ENCODE measurements around the gene MYO7B.

The MYO7B gene

DNA sequence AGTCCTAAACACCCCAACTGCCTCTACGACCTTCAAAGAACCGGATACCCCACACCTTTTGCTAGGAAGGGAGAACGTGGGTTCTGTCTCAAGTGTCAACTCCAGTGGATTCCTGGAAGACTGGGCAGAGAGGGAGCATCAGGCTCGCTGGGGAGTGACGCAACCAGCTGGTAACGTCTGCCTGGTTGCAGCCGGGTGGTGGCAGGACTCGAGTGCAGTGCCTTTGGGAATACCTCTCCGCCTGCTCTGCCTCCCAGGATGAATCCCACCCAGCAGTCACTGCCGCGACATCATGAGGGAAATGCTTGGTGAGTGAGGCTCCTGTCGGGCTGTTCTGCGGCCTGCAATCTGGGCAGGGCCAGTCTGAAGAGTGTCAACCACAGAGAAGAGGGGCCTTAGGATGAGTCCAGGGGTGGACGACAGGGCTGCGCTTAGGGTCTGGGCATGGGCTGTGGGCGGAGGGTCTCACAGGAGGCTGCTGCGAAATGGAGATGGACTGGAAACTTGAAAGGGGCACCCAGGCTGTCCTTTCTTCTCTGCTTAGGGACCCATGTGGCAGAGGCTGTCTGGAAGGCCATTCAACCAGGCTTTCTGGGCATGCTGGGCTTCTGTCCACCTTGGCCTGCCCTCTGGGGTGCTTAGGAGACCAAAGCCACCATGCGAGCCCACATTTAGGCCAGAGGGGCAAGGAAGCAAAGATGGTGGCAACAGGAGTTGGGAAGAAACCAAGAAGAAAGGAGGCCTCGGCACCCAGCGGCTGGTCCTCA lies 123.3 kb downstream of the MYO7B start:
- H3K4me2 ChIP-seq (ENCODE audit: low read length): no peak overlapping the region
- no peak for TF ChIP-seq CTCF (IDR thresholded peaks at IDR 0.05)
- no peak overlapping the region for H3K4me3 ChIP-seq (ENCODE audit: low read depth, low read length)
- H3K79me2 ChIP-seq: no peaks in the 10 kb centered on the region
- H3K9ac ChIP-seq: no peak overlapping the region
- H3K4me1 ChIP-seq: no peaks in the 10 kb centered on the region
- no peaks in the 10 kb centered on the region for H3K36me3 ChIP-seq (ENCODE audit: control insufficient read depth, insufficient read depth, low read length)
- no peaks in the 10 kb centered on the region for H3K9me3 ChIP-seq (ENCODE audit: control insufficient read depth, low read length)
- H3K27me3 ChIP-seq (ENCODE audit: control insufficient read depth, insufficient read depth, low read length): no peaks in the 10 kb centered on the region
- H2AFZ ChIP-seq: no peak overlapping the region
- peak overlapping the region; percentile 69 for H3K27ac ChIP-seq

GRCh38 chr2:127659408-127660290 lies 124.2 kb downstream of the MYO7B start:
- H3K9ac ChIP-seq: no peak overlapping the region
- TF ChIP-seq CTCF (IDR thresholded peaks at IDR 0.05): no peak
- no peaks in the 10 kb centered on the region for H3K4me1 ChIP-seq
- H3K4me2 ChIP-seq (ENCODE audit: low read length): no peak overlapping the region
- H2AFZ ChIP-seq: no peak overlapping the region
- no peaks in the 10 kb centered on the region for H3K79me2 ChIP-seq
- H3K4me3 ChIP-seq (ENCODE audit: low read depth, low read length): no peak overlapping the region
- no peaks in the 10 kb centered on the region for H3K27me3 ChIP-seq (ENCODE audit: control insufficient read depth, insufficient read depth, low read length)
- no peaks in the 10 kb centered on the region for H3K36me3 ChIP-seq (ENCODE audit: control insufficient read depth, insufficient read depth, low read length)
- no peaks in the 10 kb centered on the region for H3K9me3 ChIP-seq (ENCODE audit: control insufficient read depth, low read length)
- peak overlapping the region; percentile 69 for H3K27ac ChIP-seq

DNA sequence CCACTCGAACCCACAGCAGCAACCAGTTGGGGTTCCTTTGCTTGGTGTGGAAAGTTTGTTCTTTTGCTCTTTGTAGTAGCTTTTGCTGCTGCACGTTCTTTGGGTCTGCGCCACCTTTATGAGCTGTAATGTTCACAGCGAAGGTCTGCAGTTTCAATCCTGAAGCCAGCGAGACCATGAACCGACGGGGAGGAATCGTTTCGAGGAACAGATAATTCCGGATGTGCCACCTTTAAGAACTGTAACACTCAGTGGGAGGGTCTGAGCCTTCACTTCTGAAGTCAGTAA lies 124.8 kb downstream of the MYO7B start:
- no peaks in the 10 kb centered on the region for H3K27me3 ChIP-seq (ENCODE audit: control insufficient read depth, insufficient read depth, low read length)
- H2AFZ ChIP-seq: no peak overlapping the region
- TF ChIP-seq CTCF (IDR thresholded peaks at IDR 0.05): no peak
- peak overlapping the region; percentile 36 for H3K27ac ChIP-seq
- no peak overlapping the region for H3K9ac ChIP-seq
- no peaks in the 10 kb centered on the region for H3K36me3 ChIP-seq (ENCODE audit: control insufficient read depth, insufficient read depth, low read length)
- no peak overlapping the region for H3K4me3 ChIP-seq (ENCODE audit: low read depth, low read length)
- H3K9me3 ChIP-seq (ENCODE audit: control insufficient read depth, low read length): no peaks in the 10 kb centered on the region
- no peaks in the 10 kb centered on the region for H3K4me1 ChIP-seq
- no peak overlapping the region for H3K4me2 ChIP-seq (ENCODE audit: low read length)
- H3K79me2 ChIP-seq: no peaks in the 10 kb centered on the region

DNA sequence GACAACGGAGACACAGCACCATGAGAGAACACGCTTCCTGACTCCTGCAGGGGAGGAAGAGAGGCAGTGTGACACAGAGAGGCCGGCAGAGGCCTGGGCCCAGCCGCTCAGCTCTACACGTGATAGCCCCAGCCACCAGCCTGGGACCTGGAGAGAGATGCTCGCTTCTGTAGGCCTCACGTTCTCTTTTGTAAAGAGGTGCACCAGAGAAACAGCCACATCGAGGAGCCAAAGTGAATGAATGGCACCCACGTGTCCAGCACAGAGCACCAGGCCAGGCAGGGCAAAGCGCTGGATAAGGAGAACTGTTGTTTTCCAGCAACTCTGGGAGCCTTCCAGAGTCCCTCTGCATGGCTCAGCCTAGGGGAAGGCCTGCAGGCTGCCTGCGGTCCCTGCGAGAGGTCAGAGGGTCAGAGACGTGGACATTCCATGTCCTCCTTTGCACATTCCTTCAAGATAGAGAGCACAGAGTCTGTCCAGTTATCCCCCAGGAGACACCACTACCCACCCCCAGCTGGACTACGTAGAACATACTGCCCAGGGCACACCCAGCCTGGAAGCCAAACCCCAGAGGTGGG lies 125.7 kb downstream of the MYO7B start:
- Histone ChIP-seq H3K9ac (no peak overlapping the region), H3K4me1 (no peaks in the 10 kb centered on the region), H3K27me3 (ENCODE audit: control insufficient read depth, insufficient read depth, low read length) (no peaks in the 10 kb centered on the region), H3K79me2 (no peaks in the 10 kb centered on the region), H3K4me3 (ENCODE audit: low read depth, low read length) (no peak overlapping the region), H3K9me3 (ENCODE audit: control insufficient read depth, low read length) (no peaks in the 10 kb centered on the region), H3K27ac (peak overlapping the region; percentile 16), H2AFZ (no peak overlapping the region), H3K36me3 (ENCODE audit: control insufficient read depth, insufficient read depth, low read length) (no peaks in the 10 kb centered on the region), H3K4me2 (ENCODE audit: low read length) (no peak overlapping the region)
- TF ChIP-seq CTCF (IDR thresholded peaks at IDR 0.05): no peak

Data from parathyroid adenoma (tissue), 2 donors.